Measurements from ENCODE around the gene ZBTB16. TPM values are rescaled to one million over a fixed set of nuclear protein-coding genes. Genes with fewer than 3 reads are reported as not detected.
A peak's percentile ranks its signal among the peaks of the same experiment; 100 is the strongest.

Gene ZBTB16
- total and polyA plus RNA-seq, 2 experiments from 2014 or later = 0.29 to 1.4 TPM

GRCh38 chr11:114252767-114253166, 193.3 kb downstream of the ZBTB16 start:
- Histone ChIP-seq H3K4me2 (peak overlapping the region; percentile 26; the same call in 1 of the 2 replicates), H2AFZ (no peak overlapping the region; the same call in 1 of the 2 replicates), H3K4me3 (no peak overlapping the region), H3F3A (replicated peaks; ENCODE audit: low read depth) (no peaks in the 10 kb centered on the region), H3K79me2 (replicated peaks; ENCODE audit: insufficient read depth) (no peaks in the 10 kb centered on the region), H4K20me1 (replicated peaks; ENCODE audit: insufficient read depth) (no peaks in the 10 kb centered on the region), H3K27me3 (ENCODE audit: insufficient read depth) (no peaks in the 10 kb centered on the region), H3K9me2 (ENCODE audit: insufficient read depth) (no peaks in the 10 kb centered on the region), H3K36me3 (ENCODE audit: insufficient read depth) (no peaks in the 10 kb centered on the region), H3K27ac (ENCODE audit: low read depth) (no peak overlapping the region; the same call in 1 of the 2 replicates), H3K4me1 (ENCODE audit: insufficient read depth) (peaks cover 20% of the 10 kb centered on the region)
- peaks cover 33% of the 10 kb centered on the region for H3K4me1 Mint-ChIP-seq
- no peak for DNase-seq (ENCODE audit: low spot score)
- H3K27me3 Mint-ChIP-seq (ENCODE audit: insufficient read depth, low read depth, poor library complexity) = peaks cover 5% of the 10 kb centered on the region
- TF ChIP-seq JUNB (IDR thresholded peaks at IDR 0.05; ENCODE audit: unreplicated experiment) (no peak), CREB1 (CRISPR knock-in tag; IDR thresholded peaks at IDR 0.05; ENCODE audit: low read depth) (no peak), NANOG (IDR thresholded peaks at IDR 0.05; ENCODE audit: borderline replicate concordance) (no peak), EZH2phosphoT487 (IDR thresholded peaks at IDR 0.05; ENCODE audit: unreplicated experiment) (no peak), ZNF114 (CRISPR knock-in tag; IDR thresholded peaks at IDR 0.05) (no peak), ZNF462 (CRISPR knock-in tag; IDR thresholded peaks at IDR 0.05) (no peak), ZNF331 (CRISPR knock-in tag; IDR thresholded peaks at IDR 0.05; ENCODE audit: low read depth) (no peak), POLR2AphosphoS5 (IDR thresholded peaks at IDR 0.05; ENCODE audit: low read depth) (no peak)
- TF ChIP-seq, protein P1, sequence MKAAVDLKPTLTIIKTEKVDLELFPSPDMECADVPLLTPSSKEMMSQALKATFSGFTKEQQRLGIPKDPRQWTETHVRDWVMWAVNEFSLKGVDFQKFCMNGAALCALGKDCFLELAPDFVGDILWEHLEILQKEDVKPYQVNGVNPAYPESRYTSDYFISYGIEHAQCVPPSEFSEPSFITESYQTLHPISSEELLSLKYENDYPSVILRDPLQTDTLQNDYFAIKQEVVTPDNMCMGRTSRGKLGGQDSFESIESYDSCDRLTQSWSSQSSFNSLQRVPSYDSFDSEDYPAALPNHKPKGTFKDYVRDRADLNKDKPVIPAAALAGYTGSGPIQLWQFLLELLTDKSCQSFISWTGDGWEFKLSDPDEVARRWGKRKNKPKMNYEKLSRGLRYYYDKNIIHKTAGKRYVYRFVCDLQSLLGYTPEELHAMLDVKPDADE (IDR thresholded peaks at IDR 0.05) = no peak
- H3K9me3 Mint-ChIP-seq = no peaks in the 10 kb centered on the region
- no peak overlapping the region for H3K27ac Mint-ChIP-seq
- no peaks in the 10 kb centered on the region for H3K36me3 Mint-ChIP-seq (ENCODE audit: low read depth)
- H3K4me3 Mint-ChIP-seq = no peak overlapping the region
- no peak for ATAC-seq

All from GM23338 (cell line).